HG02763 (cell line): ENCODE measurements around the gene ABHD4.
"Not testable (repeated sequence)": the region's sequence is repeated elsewhere in the genome, so short reads cannot be mapped to it uniquely, and the experiment has no call there.

Experiments
- ATAC-seq: cut with Tn5 transposase; IDR thresholded peaks from one replicate; pipeline ENCODE4 v1.9.1; 2021; ENCODE audit warnings: mild to moderate bottlenecking, moderate library complexity; ENCODE audit not compliant: unreplicated experiment

ABHD4 gene, protein sequence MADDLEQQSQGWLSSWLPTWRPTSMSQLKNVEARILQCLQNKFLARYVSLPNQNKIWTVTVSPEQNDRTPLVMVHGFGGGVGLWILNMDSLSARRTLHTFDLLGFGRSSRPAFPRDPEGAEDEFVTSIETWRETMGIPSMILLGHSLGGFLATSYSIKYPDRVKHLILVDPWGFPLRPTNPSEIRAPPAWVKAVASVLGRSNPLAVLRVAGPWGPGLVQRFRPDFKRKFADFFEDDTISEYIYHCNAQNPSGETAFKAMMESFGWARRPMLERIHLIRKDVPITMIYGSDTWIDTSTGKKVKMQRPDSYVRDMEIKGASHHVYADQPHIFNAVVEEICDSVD

GRCh38 chr14:22598099-22598895 lies at the start of gene ABHD4:
Gene ABHD4 (plus strand): TSS chr14:22598300. CDS start chr14:22598307, 7 bp downstream.
- peak; percentile 83 for ATAC-seq

GRCh38 chr14:22549324-22549962 lies 48.7 kb upstream of the ABHD4 start:
- no peak for ATAC-seq

GRCh38 chr14:22549981-22550673 lies 48.0 kb upstream of the ABHD4 start:
- ATAC-seq = peak; percentile 56

DNA sequence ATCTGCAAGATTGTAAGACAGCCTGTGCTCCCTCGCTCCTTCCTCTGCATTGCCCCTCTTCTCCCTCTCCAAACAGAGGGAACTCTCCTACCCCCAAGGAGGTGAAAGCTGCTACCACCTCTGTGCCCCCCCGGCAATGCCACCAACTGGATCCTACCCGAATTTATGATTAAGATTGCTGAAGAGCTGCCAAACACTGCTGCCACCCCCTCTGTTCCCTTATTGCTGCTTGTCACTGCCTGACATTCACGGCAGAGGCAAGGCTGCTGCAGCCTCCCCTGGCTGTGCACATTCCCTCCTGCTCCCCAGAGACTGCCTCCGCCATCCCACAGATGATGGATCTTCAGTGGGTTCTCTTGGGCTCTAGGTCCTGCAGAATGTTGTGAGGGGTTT lies 46.5 kb upstream of the ABHD4 start:
- no peak for ATAC-seq

DNA sequence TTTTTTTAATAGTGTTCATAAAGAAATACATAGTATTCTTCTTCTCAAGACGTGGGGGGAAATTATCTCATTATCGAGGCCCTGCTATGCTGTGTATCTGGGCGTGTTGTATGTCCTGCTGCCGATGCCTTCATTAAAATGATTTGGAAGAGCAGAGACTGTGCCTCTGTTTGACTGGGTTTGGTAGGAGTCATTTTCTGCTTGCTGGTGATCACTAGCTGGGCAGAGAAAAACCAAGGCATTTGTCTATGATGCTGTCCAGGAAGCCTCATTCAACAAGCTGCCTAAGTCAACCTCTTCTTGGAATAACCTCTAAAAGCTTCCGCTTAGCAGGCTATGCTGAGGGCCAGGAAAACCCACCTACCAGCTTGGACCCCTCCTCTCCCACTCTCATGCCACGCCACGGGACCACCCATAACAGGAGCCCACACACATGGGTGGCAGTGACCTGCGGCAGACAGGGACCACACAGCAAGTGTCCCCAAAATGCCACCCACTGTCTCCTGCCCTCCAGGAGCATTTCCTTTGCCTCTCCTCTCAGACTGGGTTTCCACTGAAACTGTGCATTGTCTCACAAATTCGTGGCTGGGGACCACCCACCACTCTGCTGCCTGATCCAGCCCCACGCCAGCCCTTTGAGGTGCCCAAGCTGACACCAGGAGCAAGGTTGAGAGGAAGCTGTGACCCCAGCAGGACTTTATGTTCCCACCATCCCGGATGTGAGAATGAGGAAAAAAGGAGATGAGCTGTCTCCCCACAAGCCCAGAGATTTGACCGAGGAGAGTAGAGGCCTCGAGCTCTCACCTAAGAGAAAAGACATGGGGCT lies 45.9 kb upstream of the ABHD4 start:
- no peak for ATAC-seq

GRCh38 chr14:22552827-22553076 lies 45.3 kb upstream of the ABHD4 start:
- no peak for ATAC-seq

GRCh38 chr14:22553445-22553844 lies 44.7 kb upstream of the ABHD4 start:
- ATAC-seq = no peak

DNA sequence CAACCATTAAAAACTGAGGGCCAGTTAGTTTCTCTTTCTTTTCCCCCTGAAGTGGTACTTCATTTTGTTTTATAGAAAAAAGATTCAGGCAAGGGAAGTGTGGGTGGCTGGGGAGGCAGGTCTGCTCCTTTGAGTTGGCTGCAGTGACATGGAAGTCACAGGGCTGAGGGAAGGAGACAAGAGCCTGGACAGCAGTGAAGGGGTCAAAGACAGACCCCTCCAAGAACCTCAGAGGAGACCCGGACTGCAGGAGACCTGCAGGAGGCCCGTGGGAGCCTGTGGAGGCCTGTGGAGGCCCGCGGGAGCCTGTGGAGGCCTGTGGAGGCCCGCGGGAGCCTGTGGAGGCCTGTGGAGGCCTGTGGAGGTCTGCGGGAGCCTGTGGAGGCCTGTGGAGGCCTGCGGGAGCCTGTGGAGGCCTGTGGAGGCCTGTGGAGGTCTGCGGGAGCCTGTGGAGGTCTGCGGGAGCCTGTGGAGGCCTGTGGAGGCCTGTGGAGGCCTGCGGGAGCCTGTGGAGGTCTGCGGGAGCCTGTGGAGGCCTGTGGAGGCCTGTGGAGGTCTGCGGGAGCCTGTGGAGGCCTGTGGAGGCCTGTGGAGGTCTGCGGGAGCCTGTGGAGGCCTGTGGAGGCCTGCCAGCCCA lies 44.1 kb upstream of the ABHD4 start:
- ATAC-seq = not testable (repeated sequence)

DNA sequence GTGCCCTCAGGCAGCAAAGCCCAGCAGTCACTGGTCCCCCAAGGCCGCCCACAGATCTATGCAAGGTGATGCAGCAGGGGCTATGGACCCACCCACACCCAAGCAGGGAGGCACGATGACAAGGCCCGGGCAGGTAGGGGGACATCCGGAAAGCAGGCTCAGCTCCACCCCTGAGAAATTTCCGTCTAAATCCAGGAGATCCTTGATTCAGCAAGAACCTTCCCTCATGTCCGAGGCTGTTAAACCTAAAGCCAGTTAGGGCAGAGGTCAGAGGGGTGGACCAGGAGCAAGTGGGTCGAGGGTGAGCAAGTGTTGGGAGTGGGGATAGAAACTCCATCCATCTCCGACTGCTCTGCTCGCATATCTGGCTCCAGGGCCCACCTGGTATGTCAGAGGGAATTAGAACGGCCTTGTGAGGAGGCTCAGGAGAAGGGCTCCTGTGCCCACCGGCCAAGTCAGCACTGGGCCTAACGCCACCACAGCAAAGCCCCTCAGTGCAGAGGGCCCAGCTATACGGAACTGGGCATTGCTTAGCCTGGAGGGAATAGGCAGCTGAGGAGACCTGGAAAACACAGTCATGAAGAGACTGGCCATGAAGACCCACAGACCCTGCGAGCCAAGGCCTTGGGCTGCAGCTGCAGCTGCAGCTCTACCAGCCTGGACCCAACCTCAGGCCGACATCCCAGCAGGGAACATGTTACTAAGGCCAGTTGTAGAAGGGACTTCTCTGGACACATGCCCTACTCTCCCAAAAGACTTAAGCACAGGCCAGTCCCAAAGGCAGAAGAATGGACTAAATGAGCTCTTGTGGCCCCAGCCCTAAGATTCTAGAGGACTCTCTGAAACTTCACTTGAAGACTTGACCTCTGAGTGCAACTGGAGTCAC lies 43.4 kb upstream of the ABHD4 start:
- ATAC-seq = no peak

DNA sequence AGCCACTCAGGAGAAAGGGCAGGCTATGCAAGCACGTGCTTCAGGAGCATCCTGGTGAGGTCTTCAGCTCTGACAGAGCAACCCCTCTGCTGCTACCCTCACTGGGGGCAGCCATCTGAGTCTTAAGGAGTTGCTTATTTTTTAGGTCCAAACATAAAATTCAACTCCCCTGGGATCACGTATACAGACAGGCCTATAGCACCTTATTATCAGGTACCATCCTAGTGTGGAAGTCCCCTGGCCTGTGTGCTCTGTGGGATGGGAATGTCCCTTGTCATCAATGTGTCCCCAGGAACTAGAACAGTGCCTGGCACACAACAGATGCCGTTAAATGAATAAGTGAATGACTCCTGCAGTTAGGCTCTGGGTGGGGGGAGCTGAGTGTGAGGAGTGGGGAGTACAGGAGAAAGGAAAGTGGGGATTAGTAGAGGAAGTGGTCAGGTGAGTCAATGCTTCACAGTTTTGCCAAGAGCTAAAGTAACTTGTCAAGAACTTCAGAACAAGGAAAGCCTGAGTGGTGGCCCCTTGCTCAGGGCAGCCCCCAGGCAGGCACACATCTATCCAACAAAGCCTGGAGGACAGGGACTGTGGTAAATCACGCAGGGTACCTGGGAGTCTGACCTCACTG lies 42.6 kb upstream of the ABHD4 start:
- peak; percentile 7 for ATAC-seq

- peak; percentile 71 for ATAC-seq
These were observed 41.8 kb upstream of the ABHD4 start for GRCh38 chr14:22556021-22556989.

DNA sequence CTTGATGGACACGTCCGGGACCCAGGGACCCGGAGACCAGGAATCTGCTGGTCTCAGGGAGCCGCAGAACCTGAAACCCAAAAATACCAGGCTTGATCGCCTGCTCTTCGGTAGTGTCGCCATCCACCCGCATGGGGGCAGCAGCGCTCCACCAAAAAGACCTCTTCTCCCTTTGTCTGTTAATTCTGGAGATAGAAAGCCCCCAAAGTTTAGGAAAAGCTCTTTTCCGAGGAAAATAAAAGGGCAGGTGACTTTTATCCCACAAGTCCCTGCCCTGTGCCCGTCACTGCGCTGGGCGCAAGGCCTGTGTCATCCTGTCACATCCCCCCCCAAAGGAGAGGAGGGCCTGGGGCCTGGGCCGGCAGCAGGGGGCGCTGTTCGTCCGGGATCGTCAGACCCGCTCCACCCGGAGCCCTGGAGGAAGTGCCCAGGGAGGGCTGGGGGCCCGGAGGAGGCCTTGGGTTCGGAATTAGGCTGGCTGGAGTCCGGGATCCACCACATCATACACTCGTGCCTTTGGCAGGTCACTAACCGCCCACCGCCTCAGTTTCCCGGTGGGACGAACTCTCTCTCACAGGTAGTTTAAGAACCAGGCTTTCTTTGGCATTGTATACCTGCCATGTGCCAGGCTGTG lies 41.0 kb upstream of the ABHD4 start:
- peak; percentile 30 for ATAC-seq

DNA sequence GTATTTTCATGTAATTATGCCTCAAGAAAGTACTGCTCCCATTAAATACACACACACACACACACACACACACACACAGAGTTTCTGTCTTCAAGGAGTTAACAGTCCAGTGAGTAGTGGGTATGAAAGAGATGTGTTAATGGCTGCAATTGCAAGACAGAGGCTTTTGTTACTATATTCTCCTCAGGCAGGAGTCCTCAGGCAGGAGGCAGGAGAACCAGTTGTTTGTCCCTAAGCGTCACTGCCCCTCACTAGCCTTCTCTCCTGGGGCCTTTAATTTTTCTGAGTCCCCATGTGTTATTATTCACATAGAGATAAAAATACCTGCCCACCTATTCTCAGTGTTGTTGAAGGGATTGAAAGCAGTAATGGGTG lies 40.3 kb upstream of the ABHD4 start:
- no peak for ATAC-seq

- no peak for ATAC-seq
These were observed 39.7 kb upstream of the ABHD4 start for GRCh38 chr14:22558221-22558913.

- no peak for ATAC-seq
These were observed 39.1 kb upstream of the ABHD4 start for GRCh38 chr14:22559041-22559440.

DNA sequence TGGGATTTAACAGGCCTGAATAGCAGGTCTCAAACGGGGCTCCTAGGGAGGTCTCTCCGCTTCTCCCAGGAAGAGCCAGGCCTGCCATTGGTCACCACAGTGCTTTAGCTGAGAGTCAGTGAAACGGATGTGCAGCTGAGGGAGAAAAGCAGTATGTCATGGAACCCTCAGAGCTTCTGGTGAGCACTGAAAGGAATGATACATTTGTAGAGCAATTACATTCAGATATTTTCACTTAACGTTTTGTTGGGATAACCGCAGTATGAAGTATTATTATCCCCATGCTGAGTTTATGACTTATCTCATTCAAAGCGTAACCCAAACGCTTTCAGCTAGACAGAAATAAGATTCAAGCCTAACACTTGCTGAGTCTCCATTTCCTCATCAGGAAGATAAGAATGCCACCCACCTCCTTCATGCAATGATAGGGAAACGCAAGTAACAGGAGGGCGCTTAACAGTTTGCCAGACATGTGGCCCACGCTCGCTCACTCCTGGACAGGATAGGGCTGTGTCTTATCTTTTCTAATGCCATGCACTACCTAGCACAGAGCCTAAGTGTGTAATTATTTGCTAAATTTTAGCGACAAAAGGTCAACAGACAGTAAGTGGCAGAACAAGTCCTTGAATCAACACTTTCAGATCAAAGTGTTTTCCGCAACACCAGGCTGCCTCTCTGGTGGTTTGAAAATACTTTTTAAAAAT lies 37.3 kb upstream of the ABHD4 start:
- ATAC-seq = no peak
